AG09319 (cell line): Measurements from ENCODE around the gene NCKAP5.

Source experiments
- DNase-seq: peaks from one replicate; pipeline ENCODE4 v3.0.0-alpha.2; 2010; ENCODE audit warnings: low read depth; ENCODE audit errors: extremely low read depth
- TF ChIP-seq, protein P1 (sequence below): IDR thresholded peaks from 2 replicates; pipeline ENCODE4 v1.5.1; 2011; ENCODE audit warnings: low read depth, mild to moderate bottlenecking, inconsistent platforms, low read length, moderate library complexity

The NCKAP5 gene

DNA sequence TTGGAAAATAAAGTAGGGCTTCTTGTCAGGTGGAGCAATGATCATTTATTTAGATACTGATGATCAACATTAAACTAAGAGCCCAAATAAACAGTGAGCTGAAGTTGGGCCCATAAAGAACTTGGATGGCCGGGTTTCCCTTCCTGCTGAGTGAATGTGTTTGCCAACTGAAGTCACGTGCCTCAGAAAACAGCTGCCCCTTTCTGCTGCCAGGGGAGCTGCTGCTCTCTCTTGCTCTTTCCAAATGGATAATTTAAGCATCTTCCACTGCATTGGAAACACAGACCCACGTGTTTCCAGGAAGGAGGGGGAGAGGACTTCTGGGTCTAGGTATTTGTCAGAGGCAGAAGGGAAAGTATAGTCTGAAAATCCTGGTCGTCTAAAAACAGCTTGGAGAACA, 22.9 kb upstream of the NCKAP5 start:
- TF ChIP-seq, protein P1, sequence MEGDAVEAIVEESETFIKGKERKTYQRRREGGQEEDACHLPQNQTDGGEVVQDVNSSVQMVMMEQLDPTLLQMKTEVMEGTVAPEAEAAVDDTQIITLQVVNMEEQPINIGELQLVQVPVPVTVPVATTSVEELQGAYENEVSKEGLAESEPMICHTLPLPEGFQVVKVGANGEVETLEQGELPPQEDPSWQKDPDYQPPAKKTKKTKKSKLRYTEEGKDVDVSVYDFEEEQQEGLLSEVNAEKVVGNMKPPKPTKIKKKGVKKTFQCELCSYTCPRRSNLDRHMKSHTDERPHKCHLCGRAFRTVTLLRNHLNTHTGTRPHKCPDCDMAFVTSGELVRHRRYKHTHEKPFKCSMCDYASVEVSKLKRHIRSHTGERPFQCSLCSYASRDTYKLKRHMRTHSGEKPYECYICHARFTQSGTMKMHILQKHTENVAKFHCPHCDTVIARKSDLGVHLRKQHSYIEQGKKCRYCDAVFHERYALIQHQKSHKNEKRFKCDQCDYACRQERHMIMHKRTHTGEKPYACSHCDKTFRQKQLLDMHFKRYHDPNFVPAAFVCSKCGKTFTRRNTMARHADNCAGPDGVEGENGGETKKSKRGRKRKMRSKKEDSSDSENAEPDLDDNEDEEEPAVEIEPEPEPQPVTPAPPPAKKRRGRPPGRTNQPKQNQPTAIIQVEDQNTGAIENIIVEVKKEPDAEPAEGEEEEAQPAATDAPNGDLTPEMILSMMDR: no peak
- DNase-seq: no peak

DNA sequence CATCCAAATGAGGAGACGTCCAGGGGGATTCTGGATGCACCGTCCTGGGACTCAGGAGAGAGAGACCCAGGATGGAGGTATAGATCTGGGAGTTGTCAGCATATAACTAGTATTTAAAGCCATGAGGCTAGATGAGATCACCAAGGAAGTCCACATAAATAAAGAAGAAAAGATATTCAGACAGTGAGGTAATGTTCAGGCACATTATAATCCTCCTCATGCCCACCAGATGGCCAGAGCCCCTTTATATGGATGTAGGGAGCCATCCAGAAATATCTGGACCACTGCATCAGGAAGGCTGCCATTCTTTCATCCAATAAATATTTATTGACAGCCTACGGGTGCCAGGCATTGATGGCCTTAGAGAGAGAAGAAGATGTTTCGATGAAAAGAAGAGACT, 21.2 kb upstream of the NCKAP5 start:
- TF ChIP-seq, protein P1: no peak
- no peak for DNase-seq

DNA sequence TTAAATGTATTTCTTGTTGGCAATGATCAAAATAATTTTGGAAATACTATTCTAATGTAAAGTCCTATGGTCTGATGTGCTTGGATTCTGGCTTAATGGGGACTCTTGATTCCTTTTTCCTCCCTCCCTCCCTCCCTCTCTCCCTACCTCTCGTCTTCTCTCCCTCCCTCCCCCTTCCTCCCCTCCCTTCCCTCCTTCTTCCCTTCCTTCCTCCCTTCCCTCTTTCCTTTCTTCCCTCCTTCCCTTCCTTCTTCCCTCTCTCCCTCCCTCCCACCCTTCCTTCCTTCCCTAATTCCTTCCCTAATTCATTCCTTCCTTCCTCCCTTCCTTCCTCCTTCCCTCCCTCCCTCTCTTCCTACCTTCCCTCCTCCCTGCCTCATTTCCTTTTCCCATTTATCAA, 19.9 kb upstream of the NCKAP5 start:
- DNase-seq: no peak
- TF ChIP-seq, protein P1: no peak

DNA sequence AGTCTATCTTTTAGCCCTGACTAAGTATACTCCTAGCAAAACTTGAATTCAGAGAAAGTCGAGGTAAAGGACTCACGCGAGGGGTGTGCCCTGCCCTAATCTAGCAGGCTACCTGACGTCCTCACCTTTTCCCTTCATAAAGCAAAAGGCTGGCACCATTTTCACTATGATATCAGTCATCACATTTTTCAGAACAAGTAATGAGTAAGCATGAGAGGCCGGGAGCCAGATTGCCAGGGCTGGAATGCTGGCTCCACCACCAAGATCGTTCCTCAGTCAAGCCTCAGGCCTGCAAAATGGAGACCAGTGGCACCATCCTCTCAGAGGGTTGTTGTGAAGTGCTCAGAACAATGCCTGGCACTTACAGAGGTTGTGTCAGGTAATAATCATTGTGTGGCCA, 18.7 kb upstream of the NCKAP5 start:
- no peak for DNase-seq
- TF ChIP-seq, protein P1: no peak

DNA sequence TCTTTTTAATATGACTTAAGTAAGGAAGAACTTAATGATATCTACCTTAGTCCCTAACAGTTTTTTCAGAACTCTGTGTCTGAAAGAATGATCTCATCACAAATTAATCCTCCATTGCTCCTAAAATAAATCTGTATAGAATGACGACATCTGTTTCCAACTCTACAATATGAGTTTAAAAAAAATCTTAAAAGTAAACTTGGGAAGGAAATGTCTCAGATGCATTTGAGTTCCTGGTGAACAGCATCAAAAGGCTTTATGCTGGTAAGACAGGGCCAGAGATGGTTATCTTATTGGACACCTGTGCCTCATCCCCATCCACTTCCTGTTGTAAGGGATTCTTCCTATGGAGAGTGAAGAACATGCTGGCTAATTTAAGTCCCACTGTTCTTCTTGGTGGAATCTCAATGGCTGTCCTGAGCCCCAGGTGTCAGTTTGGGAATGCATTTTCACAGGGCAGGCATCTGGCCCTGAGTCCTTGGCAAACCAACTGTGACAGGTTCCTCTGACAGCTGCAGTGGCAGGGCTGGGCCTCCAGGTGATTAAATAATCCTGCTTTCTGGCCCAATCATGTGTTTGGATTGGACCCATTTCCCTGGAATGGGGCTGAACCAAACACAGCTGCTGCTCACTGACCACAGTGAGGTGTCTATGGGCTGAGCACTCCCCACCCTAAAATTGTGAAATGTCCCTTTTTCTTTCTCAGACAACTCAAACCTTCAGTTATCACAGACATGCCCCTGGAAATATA, 12.9 kb upstream of the NCKAP5 start:
- TF ChIP-seq, protein P1: no peak
- DNase-seq: no peak

DNA sequence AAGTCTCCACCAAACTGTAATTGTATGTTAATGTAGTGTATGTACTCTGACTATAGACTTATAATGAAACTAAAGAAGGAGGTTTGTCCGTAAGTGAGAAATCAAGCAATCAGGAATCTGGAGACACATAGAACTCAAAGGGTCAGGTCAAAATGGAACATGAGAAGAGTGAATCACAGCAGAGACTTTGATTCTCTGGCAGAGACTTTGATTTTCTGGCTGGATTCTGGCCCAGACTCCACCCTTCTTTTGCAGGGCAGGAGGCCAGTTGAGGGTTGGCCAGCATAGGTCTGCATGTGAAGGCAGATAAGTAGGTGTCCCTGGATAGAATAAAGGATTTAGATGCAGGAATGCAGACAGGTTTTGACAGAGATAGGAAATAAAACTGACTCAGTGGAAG, 11.0 kb upstream of the NCKAP5 start:
- DNase-seq: no peak
- TF ChIP-seq, protein P1: no peak

DNA sequence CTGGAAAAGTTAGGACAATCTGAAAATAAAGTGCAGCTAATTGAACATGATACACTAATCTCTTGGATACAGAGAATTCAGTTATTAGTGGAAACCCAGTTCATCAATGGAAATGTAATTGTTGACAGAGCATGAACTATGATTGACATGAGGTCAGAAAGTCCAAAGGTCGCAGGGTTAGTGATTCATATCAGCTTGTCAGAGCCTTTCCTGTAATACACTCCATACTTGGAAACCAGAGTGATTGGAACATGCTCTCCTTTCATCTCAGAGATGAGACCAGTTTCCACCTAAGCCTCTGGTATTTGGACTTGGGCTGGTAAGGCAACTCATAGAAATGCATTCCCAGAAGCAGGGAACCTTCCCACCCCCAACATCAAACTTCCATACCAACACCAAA, 8.5 kb upstream of the NCKAP5 start:
- TF ChIP-seq, protein P1: no peak
- no peak for DNase-seq
